Ovary (tissue), 9 donors: Measurements from ENCODE around the gene ADGRA3. TPM values are rescaled to one million over a fixed set of nuclear protein-coding genes. Genes with fewer than 3 reads are reported as not detected.

Experiments used
- DNase-seq, 5 donors: peaks; one replicate each; pipeline ENCODE4 v3.0.0-alpha.2; 2019 to 2020
- H3K27ac ChIP-seq, 2 donors: fragments of 200-600 bp; one replicate each; pipeline versions ENCODE4 v1.5.1 to v1.8.0; 2019 to 2022
- H3K27me3 ChIP-seq: fragments of 200-600 bp; one replicate; pipeline ENCODE4 v1.8.0; 2022
- H3K36me3 ChIP-seq: fragments of 200-600 bp; sonication (generic); one replicate; pipeline ENCODE4 v1.5.1; 2019
- H3K4me1 ChIP-seq: one replicate; pipeline ENCODE4 v1.8.1; 2013; ENCODE audit warnings: mild to moderate bottlenecking, moderate library complexity; ENCODE audit not compliant: insufficient read depth
- H3K4me3 ChIP-seq: fragments of 200-600 bp; sonication (generic); one replicate; pipeline ENCODE4 v1.5.1; 2017
- H3K9me3 ChIP-seq, 2 donors: fragments of 200-600 bp in 1 of 2; sonication (generic) in 1 of 2; one replicate each; pipeline versions ENCODE4 v1.5.1 to v1.8.1; 2013 to 2019; ENCODE audit warnings: mild to moderate bottlenecking in 1 of 2, moderate library complexity in 1 of 2
- EP300 ChIP-seq: sonication (generic); formaldehyde crosslinking; IDR thresholded peaks from one replicate; pipeline ENCODE4 v1.6.1; 2017; ENCODE audit warnings: antibody characterized with exemption
- POLR2A ChIP-seq: fragments of 450-650 bp; IDR thresholded peaks from one replicate; pipeline ENCODE4 v1.6.1; 2017; ENCODE audit warnings: antibody characterized with exemption, mild to moderate bottlenecking, moderate library complexity
- WGBS, 3 donors: extraction: QIAGEN DNeasy Blood & Tissue Kit in 1 of 3; methylation state at CpG; one replicate each; pipeline versions ENCODE4 v1.1.5 to v1.1.7; 2013 to 2017; 5-methylcytosine and 5-hydroxymethylcytosine counted together
- intact Hi-C, 4 donors: fragments of 100-400 bp; cut with DNase I; formaldehyde crosslinking; loops; one replicate each; pipeline versions ENCODE4 v1.11.0 to v1.15.1; 2022 to 2023
- polyA plus RNA-seq, 2 donors: library from polyadenylated mRNA; stranded (reverse); fragments of 200-250 nt in 1 of 2; fragments of 350-450 nt in 1 of 2; fragmentation: Illumina TruSeq in 1 of 2; extraction: RNeasy Lipid Tissue Mini Kit (QIAGEN cat#74804) in 1 of 2; gene quantifications; one replicate each; pipeline ENCODE4 v1.2.3, GENCODE V29; 2013 to 2014
- total RNA-seq, 7 donors: library from RNA; depleted of rRNA in 2 of 7; stranded (reverse); fragments of >200 nt in 2 of 7; fragmentation: NEBNext Ultra II Directional in 3 of 7; extraction: Animal tissue kit (Norgen Biotek cat#: 25700) in 3 of 7; gene quantifications; one replicate each; pipeline versions ENCODE4 v1.1.0 to v1.2.4, GENCODE V29; 2016 to 2023
- TF ChIP-seq, protein P1 (sequence below), 3 donors: fragments of 450-650 bp in 2 of 3; fragments of 200-600 bp in 1 of 3; IDR thresholded peaks; one replicate each; pipeline versions ENCODE4 v1.5.1 to v1.8.0; 2016 to 2022; ENCODE audit warnings: antibody characterized with exemption in 3 of 3, mild to moderate bottlenecking in 1 of 3
- donor health status: DM: no; HTN: no; CAD: no; lungs with moderate emphysema.
- donor health status: DM: no; HTN: no; CAD: no.
- donor health status: Bipolar disorder and iron deficiency.
- donor health status: DM: yes; HTN: yes; CAD: no.
- donor health status: DM: no; HTN: no; CAD: no.
- donor health status: DM: yes; HTN: yes; CAD: no.

Gene ADGRA3
- total and polyA plus RNA-seq, 9 donors, result 13.1 to 58.1 (median 24.3) TPM

DNA sequence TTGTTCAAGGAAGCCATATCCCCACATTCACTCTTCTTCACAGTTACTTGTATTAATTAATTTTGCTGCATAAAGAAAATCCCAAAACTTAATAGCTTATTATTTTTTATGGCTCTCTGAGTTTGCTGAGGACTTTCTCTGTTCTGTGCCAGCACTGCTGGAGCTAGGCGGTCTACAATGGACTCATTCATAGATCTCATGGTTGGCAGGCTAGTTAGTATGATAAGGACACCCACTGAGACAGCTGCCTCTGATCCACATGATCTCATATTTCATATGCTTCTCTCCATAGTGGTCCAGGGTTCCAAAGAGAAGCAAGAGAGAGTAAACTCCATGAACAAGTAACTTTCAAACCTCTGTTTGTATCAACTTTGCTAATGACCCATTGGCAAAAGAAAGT lies 170.2 kb downstream of the ADGRA3 start:
- intact Hi-C loops, result no loop called here
- Histone ChIP-seq H3K9me3 (no peaks in the 10 kb centered on the region), H3K4me3 (no peak overlapping the region), H3K27ac (no peak overlapping the region), H3K36me3 (no peaks in the 10 kb centered on the region), H3K27me3 (no peaks in the 10 kb centered on the region), H3K4me1 (no peaks in the 10 kb centered on the region)
- no peak for DNase-seq
- no peak for TF ChIP-seq POLR2A
- TF ChIP-seq EP300, result no peak
- TF ChIP-seq, protein P1, sequence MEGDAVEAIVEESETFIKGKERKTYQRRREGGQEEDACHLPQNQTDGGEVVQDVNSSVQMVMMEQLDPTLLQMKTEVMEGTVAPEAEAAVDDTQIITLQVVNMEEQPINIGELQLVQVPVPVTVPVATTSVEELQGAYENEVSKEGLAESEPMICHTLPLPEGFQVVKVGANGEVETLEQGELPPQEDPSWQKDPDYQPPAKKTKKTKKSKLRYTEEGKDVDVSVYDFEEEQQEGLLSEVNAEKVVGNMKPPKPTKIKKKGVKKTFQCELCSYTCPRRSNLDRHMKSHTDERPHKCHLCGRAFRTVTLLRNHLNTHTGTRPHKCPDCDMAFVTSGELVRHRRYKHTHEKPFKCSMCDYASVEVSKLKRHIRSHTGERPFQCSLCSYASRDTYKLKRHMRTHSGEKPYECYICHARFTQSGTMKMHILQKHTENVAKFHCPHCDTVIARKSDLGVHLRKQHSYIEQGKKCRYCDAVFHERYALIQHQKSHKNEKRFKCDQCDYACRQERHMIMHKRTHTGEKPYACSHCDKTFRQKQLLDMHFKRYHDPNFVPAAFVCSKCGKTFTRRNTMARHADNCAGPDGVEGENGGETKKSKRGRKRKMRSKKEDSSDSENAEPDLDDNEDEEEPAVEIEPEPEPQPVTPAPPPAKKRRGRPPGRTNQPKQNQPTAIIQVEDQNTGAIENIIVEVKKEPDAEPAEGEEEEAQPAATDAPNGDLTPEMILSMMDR (IDR thresholded peaks at IDR 0.05), result no peak
- 92 to 100% (median 96%) methylated on average over 1 of the region's 1 CpG for WGBS, 3 donors

DNA sequence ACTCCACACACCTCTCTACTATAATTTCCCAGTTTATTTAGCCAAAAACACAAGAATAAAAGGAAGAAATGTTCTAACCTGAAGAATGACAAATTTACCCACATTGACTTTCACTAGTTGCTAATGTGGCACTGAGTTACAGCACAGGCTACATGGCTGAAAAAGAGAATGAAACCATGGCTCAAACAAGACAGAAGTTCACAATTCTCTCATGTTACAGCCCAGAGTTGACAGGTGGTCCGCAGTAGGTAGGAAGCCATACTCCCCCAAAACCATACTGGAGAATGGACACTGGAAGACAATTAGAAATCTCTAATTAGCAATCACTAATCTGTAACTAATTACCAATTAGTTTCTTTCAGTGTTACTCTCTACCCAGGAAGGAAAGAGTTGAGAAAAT lies 170.8 kb downstream of the ADGRA3 start:
- DNase-seq, result no peak
- TF ChIP-seq, protein P1 (IDR thresholded peaks at IDR 0.05), result no peak
- TF ChIP-seq POLR2A, result no peak
- no peak for TF ChIP-seq EP300
- Histone ChIP-seq H3K36me3 (no peaks in the 10 kb centered on the region), H3K9me3 (no peaks in the 10 kb centered on the region), H3K27me3 (no peaks in the 10 kb centered on the region), H3K4me3 (no peak overlapping the region), H3K27ac (no peak overlapping the region), H3K4me1 (no peaks in the 10 kb centered on the region)
- WGBS, 3 donors, result 0 to 35% (median 0%) methylated on average over 1 of the region's 1 CpG
- intact Hi-C loops, result no loop called here

DNA sequence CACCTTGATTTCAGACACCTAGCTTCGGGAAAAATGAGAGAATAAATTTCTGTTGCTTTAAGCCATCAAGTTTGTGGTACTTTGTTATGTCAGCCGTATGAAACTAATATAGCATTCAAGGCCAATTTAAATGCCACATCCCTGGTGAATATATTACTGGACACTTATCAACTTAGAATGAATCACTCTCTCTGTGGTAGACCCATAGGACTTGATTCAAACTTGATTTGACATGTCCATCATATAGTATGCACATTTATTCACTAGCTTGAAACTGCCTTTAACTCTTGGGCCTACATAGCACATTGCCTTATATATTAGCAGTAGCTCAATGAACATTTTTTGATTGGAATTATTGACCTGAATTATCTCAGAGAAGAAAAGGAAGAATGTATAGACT lies 172.3 kb downstream of the ADGRA3 start:
- Histone ChIP-seq H3K36me3 (no peaks in the 10 kb centered on the region), H3K4me3 (no peak overlapping the region), H3K27ac (no peak overlapping the region), H3K4me1 (no peaks in the 10 kb centered on the region), H3K27me3 (no peaks in the 10 kb centered on the region), H3K9me3 (no peaks in the 10 kb centered on the region)
- intact Hi-C loops, result no loop called here
- DNase-seq, result no peak
- 86 to 89% (median 88%) methylated on average over 2 of the region's 2 CpGs for WGBS, 3 donors
- TF ChIP-seq, protein P1 (IDR thresholded peaks at IDR 0.05), result no peak
- TF ChIP-seq POLR2A (no peak), EP300 (no peak)

DNA sequence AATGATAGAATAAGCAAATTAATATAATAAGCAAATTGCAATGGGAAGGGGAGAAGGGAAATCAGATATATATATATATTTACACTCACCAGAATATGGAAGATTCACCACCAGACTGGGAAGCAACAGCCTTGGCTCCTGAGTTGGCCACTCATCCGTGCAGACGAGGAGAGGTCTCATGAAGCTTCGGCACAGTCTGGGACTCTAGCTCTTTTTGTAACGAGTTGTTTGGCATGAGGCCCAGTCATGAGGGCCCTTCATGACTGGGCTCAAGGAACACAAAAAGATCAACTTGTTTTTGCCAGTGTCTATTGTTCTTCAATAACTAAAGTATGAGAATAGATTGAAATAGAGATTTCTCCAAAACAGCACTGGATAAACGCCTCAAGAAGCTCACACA lies 176.4 kb downstream of the ADGRA3 start:
- no peak overlapping the region for H3K4me3 ChIP-seq
- no peaks in the 10 kb centered on the region for H3K36me3 ChIP-seq
- DNase-seq, result no peak
- H3K27ac ChIP-seq, result no peak overlapping the region
- H3K4me1 ChIP-seq, result no peaks in the 10 kb centered on the region
- TF ChIP-seq EP300, result no peak
- TF ChIP-seq POLR2A, result no peak
- TF ChIP-seq, protein P1 (IDR thresholded peaks at IDR 0.05), result no peak
- H3K9me3 ChIP-seq, result no peaks in the 10 kb centered on the region
- WGBS, 3 donors, result 64 to 78% (median 65%) methylated on average over 5 of the region's 5 CpGs
- intact Hi-C loops, result no loop called here
- no peaks in the 10 kb centered on the region for H3K27me3 ChIP-seq

DNA sequence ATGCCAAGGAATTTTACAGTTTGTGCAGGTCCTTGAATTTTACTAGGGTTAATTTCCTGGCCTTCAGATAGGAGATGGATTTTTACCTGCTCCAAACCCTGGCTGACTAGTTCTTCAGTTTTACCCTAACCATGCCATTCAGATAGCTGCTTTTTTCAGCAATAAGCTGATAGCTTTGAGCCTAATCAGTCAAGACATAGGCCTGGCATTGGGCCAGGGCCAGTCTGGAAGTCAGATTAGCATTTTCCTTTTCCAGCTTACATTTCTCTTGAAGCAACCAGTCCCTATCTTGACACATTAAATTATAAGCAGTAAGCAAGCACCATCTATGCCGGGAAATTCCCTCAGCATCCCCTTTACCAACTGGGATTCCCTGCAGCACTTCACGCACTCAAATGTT lies 177.1 kb downstream of the ADGRA3 start:
- Histone ChIP-seq H3K9me3 (no peaks in the 10 kb centered on the region), H3K4me3 (no peak overlapping the region), H3K36me3 (no peaks in the 10 kb centered on the region), H3K27me3 (no peaks in the 10 kb centered on the region), H3K27ac (no peak overlapping the region), H3K4me1 (no peaks in the 10 kb centered on the region)
- DNase-seq, result no peak
- no peak for TF ChIP-seq EP300
- TF ChIP-seq POLR2A, result no peak
- TF ChIP-seq, protein P1 (IDR thresholded peaks at IDR 0.05), result no peak
- intact Hi-C loops, result no loop called here
- WGBS, 3 donors, result 72 to 84% (median 83%) methylated on average over 2 of the region's 2 CpGs
